Rectal smooth muscle tissue (tissue), 1 donor: Measurements from ENCODE around the gene FAM120AOS.

Experiments
- H3K27ac ChIP-seq: one replicate; pipeline ENCODE4 v1.7.0; 2013; ENCODE audit warnings: low read depth, low read length, inconsistent platforms
- H3K27me3 ChIP-seq: one replicate; pipeline ENCODE4 v1.7.0; 2013; ENCODE audit warnings: low read length; ENCODE audit not compliant: control insufficient read depth, insufficient read depth
- H3K36me3 ChIP-seq: one replicate; pipeline ENCODE4 v1.7.0; 2013; ENCODE audit warnings: low read length; ENCODE audit not compliant: control insufficient read depth, insufficient read depth
- H3K4me1 ChIP-seq: one replicate; pipeline ENCODE4 v1.7.0; 2013; ENCODE audit warnings: low read length; ENCODE audit not compliant: control insufficient read depth, insufficient read depth
- H3K4me3 ChIP-seq: one replicate; pipeline ENCODE4 v1.7.0; 2013; ENCODE audit warnings: low read length
- H3K9ac ChIP-seq: one replicate; pipeline ENCODE4 v1.7.0; 2013; ENCODE audit warnings: low read length

Gene FAM120AOS

DNA sequence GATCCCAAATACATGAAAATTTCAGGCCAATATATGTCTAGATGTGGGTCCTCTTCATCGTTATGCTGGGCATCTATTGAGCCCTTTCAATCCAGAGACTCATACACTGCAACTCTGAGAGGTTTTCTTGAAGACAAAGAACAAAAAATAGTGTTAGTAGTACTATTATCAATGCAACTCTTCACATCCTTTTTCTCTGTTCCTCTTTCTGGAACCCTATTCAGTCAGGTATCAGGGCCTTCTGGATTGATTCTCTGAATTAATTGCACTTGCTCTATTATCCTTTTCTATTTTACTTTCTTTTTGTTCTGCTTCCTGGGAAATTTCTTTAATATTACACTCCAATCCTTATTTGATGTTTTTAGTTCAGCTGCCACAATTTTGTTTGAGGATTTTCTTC lies 20.4 kb downstream of the FAM120AOS start:
- Histone ChIP-seq H3K4me1 (no peaks in the 10 kb centered on the region), H3K27me3 (no peaks in the 10 kb centered on the region), H3K9ac (no peak overlapping the region), H3K4me3 (no peak overlapping the region), H3K36me3 (no peaks in the 10 kb centered on the region), H3K27ac (no peak overlapping the region)

- H3K36me3 ChIP-seq: no peaks in the 10 kb centered on the region
- H3K27ac ChIP-seq: no peak overlapping the region
- no peak overlapping the region for H3K4me3 ChIP-seq
- no peaks in the 10 kb centered on the region for H3K27me3 ChIP-seq
- H3K4me1 ChIP-seq: no peaks in the 10 kb centered on the region
- no peak overlapping the region for H3K9ac ChIP-seq
These were observed 21.8 kb downstream of the FAM120AOS start for GRCh38 chr9:93431539-93432105.

DNA sequence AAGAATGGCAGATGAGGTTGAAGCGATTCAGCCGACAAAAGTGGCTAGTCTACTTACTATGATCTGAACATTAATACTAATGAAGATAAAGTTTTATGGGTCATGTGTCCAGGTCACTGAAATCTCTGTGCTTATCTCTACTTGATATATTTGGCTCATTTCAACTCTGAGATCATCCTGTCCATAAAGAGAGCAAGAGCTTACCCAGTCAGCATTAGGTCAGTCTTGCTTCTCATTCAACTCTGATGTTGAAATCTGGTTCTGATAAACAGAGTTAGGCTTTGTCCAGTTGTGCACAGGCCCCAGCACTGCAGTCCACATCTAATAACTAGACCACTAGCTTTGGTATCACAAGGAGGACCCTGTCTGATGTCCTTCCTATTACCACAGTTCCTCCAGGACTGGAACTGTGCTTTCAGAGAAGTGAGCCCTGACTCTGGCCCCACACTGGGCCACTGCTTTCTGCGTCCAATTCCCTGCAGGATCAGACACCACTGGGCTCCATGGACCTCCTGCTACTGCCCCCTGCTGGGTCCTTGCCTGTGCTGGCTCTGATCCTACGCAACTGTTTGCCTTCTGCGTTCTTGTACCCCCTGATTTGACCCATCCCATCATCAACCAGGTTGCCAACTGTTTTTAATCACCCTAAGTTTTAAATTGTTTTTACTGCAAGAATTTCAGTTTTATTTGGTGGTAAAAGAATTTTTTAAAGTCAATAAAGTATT lies 25.6 kb downstream of the FAM120AOS start:
- Histone ChIP-seq H3K9ac (no peak overlapping the region), H3K27ac (no peak overlapping the region), H3K36me3 (no peaks in the 10 kb centered on the region), H3K4me1 (no peaks in the 10 kb centered on the region), H3K27me3 (no peaks in the 10 kb centered on the region), H3K4me3 (no peak overlapping the region)

DNA sequence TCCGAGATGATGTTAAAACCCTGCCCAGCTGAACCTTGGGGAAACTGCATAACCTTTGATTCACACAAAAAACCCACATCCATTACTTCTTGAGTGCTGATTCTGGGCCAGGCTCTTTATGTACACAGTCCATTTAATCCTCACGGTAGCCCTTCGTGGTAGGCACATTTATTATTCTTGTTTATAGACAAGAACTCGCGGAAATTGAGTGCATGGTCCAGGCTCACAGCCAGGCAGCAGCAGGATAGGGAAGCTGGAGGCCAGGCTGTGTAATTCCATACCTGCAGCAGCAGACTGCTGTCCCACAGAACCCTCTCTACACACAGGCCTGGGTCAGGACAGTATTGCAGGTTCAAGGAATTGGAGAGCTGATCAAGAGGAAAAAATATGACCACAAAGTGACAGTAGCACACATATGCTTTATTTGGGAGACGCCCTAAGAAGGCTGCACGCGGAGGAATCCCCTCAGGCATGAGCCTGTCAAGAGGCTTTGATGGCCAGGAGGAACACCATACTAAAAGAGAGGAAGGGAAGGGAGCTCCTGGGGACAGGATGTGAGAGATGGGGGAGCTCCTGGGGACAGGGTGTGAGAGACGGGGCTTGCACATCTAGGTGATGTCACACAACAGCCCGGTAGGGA lies 30.3 kb downstream of the FAM120AOS start:
- Histone ChIP-seq H3K27ac (no peak overlapping the region), H3K27me3 (no peaks in the 10 kb centered on the region)

DNA sequence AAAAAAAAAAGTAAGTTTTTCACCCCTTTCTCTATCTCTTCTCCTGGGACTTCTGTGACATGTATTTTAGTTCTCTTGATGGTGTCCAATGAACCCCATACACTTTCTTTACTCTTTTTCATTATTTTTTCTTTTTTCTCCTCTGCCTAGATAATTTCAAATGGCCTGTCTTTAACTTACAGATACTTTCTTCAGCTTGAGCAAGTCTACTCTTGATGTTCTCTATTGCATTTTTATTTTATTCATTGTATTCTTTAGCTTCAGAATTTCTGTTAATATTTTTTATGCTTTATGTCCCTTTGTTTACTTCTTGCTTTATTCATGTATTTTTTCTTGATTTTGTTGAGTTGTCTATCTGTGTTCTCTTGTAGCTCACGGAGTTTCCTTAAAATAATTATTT lies 34.4 kb downstream of the FAM120AOS start:
- no peak overlapping the region for H3K4me3 ChIP-seq
- no peak overlapping the region for H3K9ac ChIP-seq
- H3K27ac ChIP-seq: no peak overlapping the region
- H3K4me1 ChIP-seq: no peaks in the 10 kb centered on the region
- peaks cover 4% of the 10 kb centered on the region for H3K27me3 ChIP-seq
- H3K36me3 ChIP-seq: no peaks in the 10 kb centered on the region

More for the DNA sequence above, 30.3 kb downstream of the FAM120AOS start:
- Histone ChIP-seq H3K9ac (no peak overlapping the region), H3K4me1 (no peaks in the 10 kb centered on the region), H3K4me3 (no peak overlapping the region), H3K36me3 (no peaks in the 10 kb centered on the region)

DNA sequence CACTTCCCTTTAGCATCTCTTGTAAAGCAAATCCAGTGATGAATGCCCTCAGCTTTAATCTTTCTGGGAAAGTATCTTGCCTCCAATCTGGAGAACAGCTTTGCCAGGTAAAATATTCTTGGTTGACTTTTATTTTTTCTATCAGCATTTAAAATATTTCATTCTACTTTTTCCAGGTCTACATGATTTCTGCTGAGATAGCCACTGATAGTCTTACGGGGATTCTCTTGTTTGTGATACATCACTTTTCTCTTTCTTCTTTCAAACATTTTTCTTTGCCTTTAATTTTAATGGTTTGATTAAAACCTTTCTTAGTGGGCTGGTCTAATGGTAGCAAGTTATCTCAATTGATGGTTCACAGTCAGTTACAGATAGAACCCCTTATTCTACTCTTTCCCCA lies 35.8 kb downstream of the FAM120AOS start:
- Histone ChIP-seq H3K27me3 (peaks cover 4% of the 10 kb centered on the region), H3K4me1 (no peaks in the 10 kb centered on the region), H3K9ac (no peak overlapping the region), H3K27ac (no peak overlapping the region), H3K36me3 (no peaks in the 10 kb centered on the region), H3K4me3 (no peak overlapping the region)

DNA sequence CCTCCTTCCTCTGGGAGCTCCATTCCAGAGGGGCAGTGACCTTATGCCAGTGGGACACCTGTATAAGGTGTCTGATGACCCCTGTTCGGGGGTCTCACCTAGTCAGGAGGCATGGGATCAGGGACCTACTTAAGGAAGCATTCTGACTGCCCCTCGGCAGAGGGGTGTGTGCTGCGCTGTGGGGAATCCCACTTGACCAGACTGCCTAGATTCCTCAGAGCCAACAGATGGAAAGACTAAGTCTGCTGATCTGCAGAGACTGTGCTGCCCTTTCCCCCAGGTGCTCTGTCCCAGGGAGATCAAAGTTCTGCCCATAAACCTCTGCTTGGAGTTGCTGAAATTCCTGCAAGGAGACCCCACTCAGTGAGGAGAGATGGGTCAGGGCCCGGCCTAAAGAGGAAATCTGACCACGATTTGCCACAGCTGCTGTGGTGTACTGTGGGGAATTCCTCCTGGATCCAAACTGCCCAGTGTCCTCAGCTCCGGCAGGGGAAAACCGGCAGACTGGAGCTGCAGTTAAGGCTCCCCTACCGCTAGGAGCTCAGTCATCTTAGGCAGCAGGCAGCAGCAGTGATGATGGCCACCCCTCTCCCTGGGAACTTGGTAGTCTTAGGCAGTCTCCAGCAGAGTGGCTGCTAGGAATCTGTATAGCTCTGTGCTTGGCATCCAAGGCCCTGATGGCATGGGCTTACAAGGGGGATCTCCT lies 36.7 kb downstream of the FAM120AOS start:
- Histone ChIP-seq H3K27ac (no peak overlapping the region), H3K36me3 (no peaks in the 10 kb centered on the region), H3K4me1 (no peaks in the 10 kb centered on the region), H3K9ac (no peak overlapping the region), H3K4me3 (no peak overlapping the region), H3K27me3 (peaks cover 4% of the 10 kb centered on the region)

DNA sequence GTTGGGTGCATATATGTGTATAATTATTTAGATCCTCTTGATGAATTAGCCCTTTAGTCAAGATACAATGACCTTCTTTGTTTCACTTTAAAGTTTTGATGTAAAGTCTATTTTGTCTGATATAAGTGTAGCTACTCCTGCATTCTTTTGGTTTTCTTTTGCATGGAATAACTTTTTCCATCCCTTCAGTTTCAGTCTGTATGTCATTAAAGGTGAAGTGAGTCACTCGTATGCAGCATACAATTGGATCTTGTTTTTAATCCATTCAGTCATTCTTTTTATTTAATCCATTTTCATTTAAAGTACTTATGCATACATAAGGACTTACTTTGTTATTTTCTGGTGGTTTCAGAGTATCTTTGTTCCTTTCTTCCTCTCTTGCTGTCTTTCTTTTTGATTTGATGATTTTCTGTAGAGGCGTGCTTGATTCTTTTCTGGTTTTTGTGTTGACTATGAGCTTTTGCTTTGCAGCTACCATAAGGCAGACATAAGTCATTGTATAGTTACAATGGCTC lies 38.1 kb downstream of the FAM120AOS start:
- no peaks in the 10 kb centered on the region for H3K4me1 ChIP-seq
- H3K9ac ChIP-seq: no peak overlapping the region
- peaks cover 4% of the 10 kb centered on the region for H3K27me3 ChIP-seq
- no peaks in the 10 kb centered on the region for H3K36me3 ChIP-seq
- no peak overlapping the region for H3K27ac ChIP-seq
- no peak overlapping the region for H3K4me3 ChIP-seq

DNA sequence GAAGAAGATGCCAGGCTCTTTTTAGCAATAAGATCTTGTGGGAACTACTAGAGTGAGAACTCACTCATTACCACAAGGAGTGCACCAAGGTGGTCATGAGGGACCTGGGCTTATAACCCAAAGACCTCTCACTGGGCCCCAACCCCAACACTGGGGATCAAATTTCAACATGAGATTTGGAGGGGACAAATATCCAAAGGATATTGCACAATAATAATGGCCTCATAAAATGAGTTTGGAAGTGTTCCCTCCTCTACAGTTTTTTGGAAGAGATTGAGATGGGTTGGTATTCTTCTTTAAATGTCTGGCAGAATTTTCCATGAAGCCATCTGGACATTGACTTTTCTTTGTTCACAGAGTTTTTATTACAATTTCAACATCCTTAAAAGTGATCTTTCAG lies 39.9 kb downstream of the FAM120AOS start:
- H3K9ac ChIP-seq: no peak overlapping the region
- no peaks in the 10 kb centered on the region for H3K4me1 ChIP-seq
- peaks cover 4% of the 10 kb centered on the region for H3K27me3 ChIP-seq
- no peaks in the 10 kb centered on the region for H3K36me3 ChIP-seq
- no peak overlapping the region for H3K27ac ChIP-seq
- no peak overlapping the region for H3K4me3 ChIP-seq

GRCh38 chr9:93406371-93406770 lies 47.0 kb downstream of the FAM120AOS start:
- no peak overlapping the region for H3K9ac ChIP-seq
- H3K27ac ChIP-seq: no peak overlapping the region
- H3K4me1 ChIP-seq: no peaks in the 10 kb centered on the region
- no peaks in the 10 kb centered on the region for H3K36me3 ChIP-seq
- no peak overlapping the region for H3K4me3 ChIP-seq
- no peaks in the 10 kb centered on the region for H3K27me3 ChIP-seq

- Histone ChIP-seq H3K27me3 (no peaks in the 10 kb centered on the region), H3K9ac (no peak overlapping the region), H3K4me1 (no peaks in the 10 kb centered on the region), H3K4me3 (no peak overlapping the region), H3K36me3 (no peaks in the 10 kb centered on the region), H3K27ac (no peak overlapping the region)
These were observed 54.9 kb downstream of the FAM120AOS start for GRCh38 chr9:93398471-93398870.

DNA sequence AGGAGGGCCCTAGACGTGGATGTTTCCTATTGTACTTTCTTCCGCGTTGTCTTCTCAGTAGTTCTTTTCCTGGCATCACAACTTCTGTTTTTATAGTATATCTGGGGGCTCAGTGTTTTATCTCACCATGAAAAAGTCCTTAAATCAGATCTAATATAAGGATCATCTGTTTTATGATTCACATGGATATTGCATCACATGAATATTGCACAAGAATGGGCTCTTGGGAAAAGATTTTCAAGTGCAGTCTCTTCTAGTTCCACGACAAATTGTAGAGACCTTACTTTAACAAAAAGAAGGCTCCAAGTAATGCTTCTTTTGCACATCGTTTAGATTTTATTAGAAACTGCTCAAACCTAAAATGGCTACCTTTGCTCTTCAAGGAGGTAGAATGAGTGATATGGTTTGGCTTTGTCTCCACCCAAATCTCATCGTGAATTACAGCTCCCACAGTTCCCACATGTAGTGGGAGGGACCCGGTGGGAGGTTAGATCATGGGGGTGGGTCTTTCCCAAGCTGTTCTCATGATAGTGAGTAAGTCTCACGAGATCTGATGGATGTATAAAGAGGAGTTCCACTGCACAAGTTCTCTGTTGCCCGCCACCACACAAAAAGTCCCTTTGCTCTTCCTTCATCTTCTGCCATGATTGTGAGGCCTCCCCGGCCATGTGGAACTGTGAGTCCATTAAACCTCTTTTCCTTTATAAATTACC lies 55.6 kb downstream of the FAM120AOS start:
- no peak overlapping the region for H3K4me3 ChIP-seq

More for the DNA sequence above, 55.6 kb downstream of the FAM120AOS start:
- H3K27ac ChIP-seq: no peak overlapping the region
- no peaks in the 10 kb centered on the region for H3K36me3 ChIP-seq
- no peak overlapping the region for H3K9ac ChIP-seq
- no peaks in the 10 kb centered on the region for H3K27me3 ChIP-seq
- H3K4me1 ChIP-seq: no peaks in the 10 kb centered on the region
